ENCODE results near the gene TMA7B.
"Not testable (repeated sequence)": the region's sequence is repeated elsewhere in the genome, so short reads cannot be mapped to it uniquely, and the experiment has no call there.

The TMA7B gene

DNA sequence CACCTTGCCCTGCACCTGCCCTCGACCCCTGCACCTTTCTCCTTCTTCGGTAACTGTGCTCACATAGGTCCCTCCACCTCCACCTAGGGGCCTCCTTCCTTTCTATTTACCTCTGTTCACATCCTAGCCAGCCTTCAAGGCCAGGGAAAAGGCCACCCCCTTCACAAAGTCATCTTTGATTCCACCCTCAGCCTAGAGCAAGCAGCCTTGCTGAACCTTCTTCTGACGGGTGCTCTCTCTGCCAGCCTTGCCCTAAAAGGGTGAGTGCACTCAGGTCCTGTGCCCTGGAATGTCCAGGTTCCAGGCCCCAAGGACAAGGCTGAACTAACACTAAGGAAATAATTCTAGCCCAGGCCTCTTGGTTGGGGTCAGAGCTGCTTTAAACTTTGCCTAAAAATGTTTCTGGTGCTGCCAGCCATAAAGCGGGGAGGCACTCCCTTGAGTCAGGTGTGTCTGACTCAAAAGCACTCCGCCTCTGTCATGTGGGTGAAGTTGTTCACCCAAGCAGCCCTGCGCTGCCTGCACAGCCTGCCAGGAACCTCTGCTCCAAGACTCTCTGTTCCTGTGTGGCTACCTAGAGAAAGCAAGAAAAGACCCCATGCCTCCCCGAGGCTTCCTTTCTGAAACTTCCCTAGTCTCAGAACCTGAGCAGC, 25.3 kb downstream of the TMA7B start:
- DNase-seq: no peak

DNA sequence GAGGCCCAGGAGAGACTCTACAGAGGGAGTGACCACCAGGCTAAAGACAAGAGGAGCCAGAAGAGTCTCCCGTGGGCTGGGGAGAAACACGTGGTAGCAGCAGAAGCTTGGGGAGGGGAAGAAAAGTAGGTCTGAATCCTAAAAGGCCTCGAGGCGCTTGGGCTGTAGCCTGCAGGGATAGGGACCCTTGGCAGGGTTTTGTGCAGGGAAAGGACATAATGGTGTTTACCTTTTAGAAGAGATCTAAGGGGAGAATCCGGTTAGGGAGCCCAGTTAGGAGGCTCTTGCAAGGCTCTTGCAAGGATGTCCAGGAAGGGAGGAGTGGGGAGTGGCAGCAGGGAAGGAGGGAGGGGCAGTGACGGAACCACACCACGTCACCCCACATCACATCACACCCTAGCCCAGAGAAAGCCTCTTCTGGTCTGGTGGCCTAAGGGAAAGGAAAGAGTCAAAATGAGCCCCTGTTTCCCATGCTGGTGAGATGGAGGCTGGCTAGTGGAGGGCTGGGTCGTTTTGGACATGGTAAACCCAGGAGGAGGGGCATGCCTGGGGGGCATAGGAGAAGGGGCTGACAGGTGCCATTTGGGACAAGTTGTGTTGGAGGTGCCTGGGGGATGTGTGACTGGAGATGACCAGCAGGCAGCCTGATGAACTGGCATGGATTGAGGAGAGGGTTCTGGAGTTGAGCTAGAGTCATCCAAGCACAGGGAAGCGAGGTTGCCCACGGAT, 28.4 kb downstream of the TMA7B start:
- DNase-seq: no peak

DNA sequence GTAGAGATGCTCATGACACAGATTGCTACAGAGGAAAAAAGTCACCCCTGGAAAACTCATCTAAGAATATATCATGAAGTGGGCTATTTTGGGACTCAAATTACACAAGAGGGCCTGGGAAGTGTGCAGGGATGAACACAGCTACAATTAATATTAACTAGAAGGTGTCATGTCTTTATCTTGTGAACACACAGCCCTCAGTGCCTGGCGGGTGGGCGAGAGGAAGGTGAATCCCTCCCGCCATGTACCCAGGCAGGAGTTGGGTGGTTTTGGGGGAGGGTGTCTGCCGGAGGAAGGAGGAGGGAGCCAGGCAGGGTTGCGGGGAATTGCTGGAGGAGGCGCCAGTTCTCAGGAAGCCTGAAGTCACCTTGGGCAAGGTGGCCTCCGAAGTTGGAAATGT, 29.4 kb downstream of the TMA7B start:
- no peak for DNase-seq

DNA sequence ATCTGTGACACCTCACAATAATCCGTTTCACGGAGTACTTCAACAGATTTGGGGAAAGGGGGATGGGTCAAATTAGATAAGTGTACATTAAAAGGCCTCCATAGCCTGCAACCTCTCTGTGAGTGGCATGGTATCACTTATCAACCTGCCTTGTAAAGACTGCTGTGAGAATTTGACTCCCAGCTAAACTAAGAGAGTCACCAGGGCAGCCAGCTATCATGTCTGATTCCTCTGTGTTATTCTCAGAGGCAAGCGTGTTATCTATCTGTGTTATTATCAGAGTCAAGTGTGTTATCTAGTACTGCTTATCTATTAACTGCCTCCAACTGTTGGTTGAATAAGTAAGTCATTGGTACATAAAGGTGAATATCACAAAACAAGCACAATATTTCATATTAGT, 30.5 kb downstream of the TMA7B start:
- no peak for DNase-seq

DNA sequence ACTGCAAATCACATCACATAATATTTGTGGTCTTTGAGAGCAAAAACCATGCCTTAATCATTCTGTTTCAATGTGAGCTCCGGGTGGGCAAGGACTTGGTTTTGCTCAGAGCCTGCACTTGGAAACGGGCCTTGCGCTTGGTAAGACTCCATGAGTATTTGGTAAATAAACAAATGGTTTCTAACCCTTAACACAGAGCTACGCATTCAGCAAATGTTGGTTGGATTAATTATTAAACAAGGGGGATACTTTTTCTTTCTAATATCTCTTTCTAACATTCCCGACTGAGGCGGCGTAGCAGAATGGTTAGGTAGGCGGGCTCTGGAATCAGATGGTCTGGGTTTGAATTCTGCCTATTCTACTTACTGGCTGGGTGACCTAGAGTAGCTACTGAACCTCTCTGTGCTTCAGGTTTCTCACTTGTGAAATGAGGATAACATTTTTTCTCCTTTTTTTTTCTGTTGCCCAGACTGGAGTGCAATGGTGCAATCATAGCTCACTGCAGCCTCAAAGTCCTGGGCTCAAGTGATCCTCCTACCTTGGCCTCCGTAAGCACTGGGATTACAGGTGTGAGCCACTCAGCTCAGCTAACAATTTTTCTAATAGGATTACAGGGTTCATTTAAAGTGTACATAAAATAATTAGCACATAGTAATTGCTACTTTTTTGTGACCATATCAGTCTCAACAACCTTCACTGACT, 31.1 kb downstream of the TMA7B start:
- DNase-seq: no peak

DNA sequence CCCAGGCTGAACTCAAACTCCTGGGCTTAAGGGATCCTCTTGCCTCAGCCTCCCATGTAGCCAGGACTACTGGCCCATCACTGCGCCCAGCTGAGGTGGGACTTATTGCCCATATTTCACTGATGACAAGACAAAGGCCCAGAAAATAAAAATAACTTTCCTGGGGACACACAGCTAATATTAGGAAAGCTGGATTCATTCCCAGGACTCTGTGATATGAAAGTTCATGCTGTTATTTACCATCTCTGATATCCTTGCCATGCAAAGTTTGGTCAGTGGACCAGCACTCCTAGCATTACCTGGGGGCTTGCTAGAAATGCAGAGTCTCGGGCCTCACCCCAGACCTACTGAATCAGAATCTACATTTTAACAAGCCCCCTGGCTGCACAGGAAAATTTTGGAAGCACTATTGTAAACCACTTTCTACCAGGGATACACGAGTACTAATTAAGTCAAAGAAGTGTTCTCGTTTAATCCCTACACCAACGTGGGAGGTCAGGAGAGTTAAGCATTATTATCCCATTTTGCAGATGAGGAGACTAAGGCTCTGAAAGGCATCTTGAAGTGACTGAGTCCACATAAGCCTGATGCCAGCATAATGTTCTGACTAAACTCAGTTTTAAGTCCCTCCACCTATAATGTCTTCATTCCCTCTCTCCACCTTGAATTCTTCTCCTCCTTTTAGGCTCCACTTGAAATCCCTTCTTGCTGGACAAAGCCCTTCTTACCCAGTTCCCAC, 32.1 kb downstream of the TMA7B start:
- DNase-seq: no peak

DNA sequence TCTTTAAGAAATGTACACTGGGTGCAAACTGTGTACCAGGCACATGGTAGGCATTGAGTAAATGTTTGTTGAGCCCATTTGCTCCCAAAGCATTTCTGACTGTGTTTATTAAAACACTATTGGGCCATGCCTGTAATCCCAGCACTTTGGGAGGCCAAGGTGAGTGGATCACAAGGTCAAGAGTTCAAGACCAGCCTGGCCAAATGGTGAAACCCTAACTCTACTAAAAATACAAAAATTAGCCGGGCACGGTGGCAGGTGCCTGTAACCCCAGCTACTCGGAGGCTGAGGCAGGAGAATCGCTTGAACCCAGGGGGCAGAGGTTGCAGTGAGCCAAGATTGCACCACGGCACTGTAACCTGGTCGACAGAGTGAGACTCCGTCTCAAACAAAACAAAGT, 32.7 kb downstream of the TMA7B start:
- not testable (repeated sequence) for DNase-seq

DNA sequence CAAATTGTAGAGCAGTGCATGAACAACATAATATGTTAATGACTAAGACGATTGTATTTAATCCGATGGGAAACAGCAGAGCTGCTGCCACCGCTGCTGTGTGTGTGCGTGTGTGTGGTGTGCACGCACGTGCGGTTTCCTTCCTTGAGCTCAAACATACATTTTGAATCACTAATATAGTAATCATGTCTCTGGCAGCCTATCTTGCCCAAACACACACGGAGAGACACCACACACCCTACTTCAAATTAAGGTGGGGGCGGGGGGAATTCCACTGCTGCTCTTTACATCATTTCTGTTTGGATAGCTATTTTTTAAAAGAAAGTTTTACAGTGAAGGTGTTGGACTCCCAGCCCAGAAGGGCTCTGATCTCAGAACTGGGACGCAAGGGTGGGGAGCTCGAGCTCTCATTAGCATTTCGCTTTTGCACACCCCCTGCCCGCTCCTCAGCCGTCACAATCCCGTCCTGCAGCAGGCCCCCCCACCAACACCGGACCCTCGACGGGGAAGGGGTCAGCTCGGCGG, 33.9 kb downstream of the TMA7B start:
- no peak for DNase-seq

DNA sequence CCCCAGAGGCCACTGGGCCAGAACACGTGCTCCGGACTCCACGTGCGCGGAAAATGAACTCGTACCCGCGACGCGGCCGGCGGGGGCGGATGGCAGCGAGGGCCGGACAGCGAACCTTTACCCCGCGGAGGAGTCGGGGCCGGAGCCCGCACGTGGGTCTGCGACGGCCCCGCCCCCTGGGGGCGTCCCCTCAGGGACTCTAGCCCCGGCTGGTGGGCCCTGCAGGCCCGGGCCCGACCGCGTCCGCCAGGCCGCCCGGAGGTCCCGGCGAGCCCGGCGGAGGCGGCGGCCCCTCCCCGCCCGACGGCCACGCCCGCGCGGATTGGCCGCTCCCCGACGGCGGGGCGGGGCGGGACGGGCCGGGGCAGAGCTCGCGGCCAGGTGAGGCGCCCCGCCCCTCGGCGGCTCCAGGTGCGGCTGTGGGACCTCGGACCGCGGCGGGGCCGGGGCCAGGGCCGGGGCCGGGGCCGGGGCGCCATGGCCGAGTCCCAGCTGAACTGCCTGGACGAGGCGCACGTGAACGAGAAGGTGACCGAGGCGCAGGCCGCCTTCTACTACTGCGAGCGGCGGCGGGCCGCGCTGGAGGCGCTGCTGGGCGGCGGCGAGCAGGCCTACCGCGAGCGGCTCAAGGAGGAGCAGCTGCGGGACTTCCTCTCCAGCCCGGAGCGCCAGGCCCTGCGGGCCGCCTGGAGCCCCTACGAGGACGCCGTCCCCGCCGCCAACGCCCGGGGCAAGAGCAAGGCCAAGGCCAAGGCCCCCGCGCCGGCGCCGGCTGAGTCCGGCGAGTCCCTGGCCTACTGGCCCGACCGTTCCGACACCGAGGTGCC, 34.6 kb downstream of the TMA7B start, which contains the start of gene FAM83F:
Gene FAM83F (plus strand): TSS at position 389 of the 827 bp plus-strand sequence. CDS start 89 bp downstream, at position 478.
- DNase-seq: no peak

DNA sequence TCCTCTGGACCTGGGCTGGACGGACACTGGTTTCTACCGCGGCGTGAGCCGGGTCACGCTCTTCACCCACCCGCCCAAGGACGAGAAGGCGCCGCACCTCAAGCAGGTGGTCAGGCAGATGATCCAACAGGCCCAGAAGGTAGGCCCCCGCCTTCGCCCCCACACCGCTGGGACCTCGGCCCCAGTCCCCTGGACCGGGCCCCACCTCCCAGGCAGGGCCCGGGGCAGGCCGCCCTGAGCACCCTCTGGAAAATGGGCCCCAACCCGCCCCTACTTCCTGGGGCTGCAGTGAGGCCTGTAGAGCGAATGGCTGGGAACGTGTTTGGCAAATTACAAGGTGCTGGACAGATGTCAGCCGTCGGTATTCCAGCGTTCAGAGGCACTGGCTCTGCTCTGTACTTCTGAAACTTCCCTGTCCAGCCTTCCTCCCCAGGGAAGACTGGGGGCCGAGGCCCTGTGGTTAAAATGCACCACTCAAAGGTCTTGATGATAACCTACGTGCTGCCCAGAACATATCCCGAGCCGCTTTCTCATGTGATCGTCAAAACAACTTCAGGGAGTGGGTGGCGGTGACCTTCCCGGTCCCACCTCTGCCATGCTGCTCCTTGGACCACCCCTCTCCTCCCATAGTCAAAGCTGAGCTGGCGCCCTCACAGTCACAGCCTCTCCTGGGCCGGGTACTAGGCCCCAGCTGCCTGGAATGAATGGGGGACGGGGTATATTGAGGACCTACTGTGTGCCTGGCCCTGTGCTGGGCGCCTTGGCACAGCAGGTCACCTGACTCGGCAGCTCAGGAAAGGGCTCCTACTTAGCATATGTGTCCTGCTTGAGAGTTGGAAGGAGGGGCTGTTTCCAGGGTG, 35.4 kb downstream of the TMA7B start:
- no peak for DNase-seq

DNA sequence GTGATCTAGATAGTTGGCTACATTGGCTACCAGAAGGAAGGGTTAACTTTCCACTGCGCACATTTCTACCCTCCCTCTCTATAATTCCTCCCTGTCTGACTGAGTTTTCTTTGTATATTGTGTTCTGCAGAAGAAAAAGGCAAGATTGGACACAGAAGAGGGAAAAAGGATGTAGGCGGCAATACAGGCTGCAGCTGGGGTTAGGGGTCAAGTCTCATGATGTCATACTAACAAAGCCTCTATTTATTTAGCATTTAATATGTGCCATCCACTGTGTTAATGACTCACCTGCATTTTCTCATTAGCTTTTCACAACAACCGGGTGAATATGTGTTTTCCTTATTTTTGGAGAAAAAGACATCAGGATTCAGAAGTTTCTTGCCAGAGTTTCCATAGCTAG, 36.5 kb downstream of the TMA7B start:
- no peak for DNase-seq

DNA sequence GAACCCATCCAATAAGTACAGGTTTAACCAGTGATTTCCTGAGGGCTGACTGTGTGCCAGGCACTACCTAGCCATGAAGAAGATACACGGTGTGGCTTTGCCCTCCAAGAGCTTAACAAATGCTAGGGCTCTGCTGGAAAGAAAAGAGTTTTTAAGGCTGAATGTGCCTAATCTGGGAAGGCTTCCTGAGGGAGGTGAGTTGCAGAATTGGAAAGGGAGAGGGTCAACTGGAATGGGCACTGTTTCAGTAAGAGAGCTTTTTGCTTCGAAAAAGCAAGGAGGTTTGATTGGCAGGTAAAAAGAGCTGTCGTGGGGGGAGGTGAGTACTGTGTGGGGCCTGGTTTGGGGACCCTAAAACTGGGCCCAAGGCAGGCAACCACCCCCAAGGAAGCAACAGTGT, 37.2 kb downstream of the TMA7B start:
- no peak for DNase-seq

DNA sequence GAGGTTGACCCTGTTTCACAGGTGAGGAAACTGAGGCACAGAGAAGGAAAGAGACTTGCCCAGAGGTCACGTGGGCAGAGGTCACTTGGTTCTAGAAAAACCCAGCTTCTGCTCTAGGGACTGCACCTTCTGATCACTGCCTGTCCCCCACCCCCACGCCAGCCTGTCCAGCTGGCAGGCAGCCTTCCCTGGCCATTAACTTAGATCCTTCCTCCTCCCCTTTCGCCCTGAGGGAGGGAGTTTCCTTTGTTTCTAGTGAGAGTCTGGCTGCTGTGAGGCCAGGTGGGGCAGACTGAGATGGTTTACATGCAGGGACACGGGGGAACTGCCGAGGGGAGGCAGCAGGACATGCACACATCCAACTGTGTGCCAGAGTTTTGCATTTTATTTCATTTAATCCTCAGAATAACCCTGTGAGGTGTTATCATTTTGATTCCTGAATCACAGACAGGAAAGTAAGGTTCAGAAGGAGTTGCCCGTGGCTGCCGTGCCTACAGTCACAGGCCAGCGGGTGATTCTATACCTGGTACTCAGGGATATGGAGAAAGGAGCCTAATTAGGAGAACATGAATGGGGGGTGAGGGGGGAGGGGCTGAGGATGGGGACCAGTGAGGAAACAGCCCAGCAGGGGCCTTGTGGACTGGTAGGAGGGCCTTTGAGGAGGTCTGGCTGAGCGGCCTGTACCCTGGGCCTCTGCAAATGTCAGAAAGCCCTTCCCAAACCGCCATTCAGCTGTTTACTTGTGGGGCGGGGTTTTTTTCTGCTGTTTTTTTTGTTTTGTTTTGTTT, 37.9 kb downstream of the TMA7B start:
- no peak for DNase-seq

DNA sequence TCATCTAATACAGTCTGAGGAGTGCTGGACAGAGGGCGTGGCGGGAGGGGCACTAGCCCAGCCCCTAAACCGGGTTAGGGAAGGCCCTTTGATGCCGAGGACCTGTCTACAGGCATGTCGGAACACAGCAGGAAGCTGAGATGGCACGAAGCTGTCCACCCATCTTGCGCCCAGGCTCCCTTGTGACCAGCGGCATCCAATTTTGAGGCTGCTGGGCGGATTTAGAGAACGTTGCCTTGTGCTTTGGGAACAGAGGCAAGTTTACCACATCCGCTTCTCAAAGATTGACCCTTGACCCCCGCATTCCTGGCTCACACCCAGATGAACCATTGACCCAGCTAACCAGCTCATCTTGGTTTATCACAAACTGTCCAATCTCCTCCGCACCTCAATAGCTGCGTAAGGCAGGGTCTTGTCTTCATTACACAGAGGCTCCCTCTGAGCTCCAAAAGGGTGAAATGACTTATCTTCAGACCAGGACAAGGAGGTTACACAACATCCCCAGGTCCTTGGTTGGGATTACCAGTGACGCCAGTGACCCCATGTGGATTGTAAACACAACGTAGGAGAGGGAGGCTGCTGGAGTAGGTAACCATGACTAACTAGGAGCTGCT, 39.1 kb downstream of the TMA7B start:
- DNase-seq: no peak

DNA sequence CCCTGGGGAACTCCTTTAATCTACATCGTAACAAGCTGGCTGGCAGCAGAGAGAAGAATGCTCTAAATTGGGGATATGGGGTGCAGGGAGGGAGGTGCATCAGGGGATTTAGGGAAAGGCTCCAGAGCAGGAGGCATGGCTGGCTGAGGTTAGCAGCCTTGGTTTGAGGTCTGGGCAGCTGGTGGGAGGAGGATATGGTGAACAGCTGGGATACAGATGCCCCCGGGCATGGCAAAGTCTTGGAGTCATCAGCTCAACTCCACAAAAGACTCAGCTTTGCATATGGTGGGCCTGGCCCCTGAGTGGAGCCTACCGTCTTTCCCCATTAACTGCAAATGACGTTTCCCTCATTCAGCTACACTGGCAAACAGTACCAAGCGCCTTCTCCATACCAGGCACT, 40.0 kb downstream of the TMA7B start:
- DNase-seq: no peak

DNA sequence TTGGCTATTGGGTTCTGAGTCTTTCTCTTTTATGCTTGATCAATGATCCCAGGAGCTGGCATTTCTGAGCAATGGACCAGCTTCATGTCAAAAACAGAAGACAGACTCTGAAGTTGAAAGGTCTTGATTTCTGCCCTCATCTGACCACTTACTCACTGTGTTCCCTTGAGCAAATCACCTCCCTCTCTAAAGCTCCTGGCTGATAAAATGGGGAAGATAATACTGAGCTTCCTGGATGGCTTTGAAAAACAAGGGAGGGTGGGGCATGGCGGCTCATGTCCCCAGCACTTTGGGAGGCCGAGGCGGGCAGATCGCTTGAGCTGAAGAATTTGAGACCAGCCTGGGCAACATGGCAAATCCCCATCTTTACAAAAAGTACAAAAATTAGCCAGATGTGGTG, 40.9 kb downstream of the TMA7B start:
- peak; percentile 5 for DNase-seq

DNA sequence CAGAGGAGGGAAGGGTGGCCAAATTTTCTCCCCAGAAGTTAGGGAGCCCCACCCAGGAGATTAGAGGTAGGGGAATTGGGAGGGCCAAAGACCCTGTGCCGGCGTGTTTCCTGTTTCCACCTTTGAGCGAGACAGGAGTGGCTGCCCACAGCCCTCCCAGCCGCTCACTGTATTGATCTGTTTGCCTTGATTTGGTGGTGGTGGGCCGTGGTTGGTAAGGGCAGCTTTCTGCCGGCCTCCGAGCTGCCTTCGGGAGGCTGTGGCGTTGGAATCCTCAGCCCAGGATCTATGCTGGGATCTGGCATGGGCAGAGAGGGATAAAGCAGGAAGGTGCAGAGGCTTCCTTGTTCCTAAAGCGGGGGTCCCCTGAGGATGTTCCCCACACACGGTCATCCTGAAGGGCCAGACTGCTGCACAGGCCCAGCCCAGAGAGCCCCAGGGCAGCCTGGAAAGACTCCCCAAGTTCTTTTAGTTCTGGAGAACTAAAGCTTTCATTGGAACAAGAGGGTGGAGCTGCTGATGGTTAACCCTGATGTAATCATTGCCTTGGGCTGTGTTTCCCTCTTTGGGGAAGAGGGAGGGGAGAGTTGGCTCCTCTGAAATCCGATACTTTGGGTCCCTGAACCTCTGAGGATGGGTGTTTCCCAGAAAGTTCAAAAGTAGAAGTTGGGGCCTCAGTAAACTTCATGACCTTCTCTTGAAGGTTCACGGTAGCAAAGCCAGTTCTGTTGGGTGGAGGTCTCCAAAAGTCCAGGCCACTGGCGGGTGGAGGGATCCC, 41.8 kb downstream of the TMA7B start:
- DNase-seq: no peak

DNA sequence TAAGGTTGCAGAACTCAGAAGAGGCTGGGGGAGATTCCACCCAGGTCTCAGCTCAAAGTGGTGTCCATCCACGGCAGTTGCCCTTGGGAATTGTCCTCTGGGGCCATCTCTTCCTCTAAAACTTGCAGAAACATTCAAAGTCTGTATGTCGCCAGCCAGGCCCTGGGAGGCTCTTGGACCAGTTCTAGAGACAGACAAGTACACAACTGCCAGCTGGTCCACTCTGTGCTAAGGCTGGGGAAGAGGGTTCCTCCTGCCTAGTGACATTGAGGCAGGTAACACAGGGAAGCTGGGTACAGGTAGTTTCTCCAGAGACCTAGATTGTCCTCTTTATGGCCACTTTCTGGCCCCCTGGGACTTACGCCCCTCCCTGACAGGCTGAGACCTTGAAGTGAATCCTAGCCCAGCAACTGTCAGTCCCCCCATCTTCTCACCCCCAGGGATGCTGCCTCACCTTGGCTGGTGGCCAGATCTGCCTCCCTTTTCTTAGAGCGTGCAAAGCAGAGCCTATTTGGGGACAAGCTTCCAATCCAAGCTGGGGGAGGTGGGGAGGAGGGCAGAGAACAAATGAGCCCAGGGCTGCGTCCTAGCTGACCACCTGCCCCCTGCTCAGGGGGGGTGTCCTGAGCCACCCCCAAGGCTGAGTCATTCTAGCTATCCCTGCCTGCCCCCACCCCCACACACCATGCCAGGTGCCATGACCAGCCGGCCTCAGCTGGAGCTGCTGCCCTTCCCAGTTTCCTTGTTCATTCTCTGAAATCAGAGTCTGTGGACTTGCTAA, 42.9 kb downstream of the TMA7B start:
- no peak for DNase-seq
